HepG2 (cell line): ENCODE measurements around the gene SLC36A1. TPM values are rescaled to one million over a fixed set of nuclear protein-coding genes. Genes with fewer than 3 reads are reported as not detected.

Experiments used
- ATAC-seq: fragments of 200-7000 bp; cut with Tn5 transposase; 3 replicates; pipeline ENCODE4 v1.9.1; 2020; ENCODE audit warnings: mild to moderate bottlenecking, moderate library complexity
- BruUV-seq: library from RNA; stranded (reverse); fragments of 400-500 nt; replicated peaks from 2 replicates; lab custom pipeline; 2021; lab: Mats Ljungman, UMichigan
- CTCF ChIA-PET: fragments of 300-600 bp; formaldehyde crosslinking; extraction: SDS; loops from one replicate; lab custom pipeline; 2021; ENCODE audit warnings: low total read pairs, inconsistent platforms, low intra/inter-chr PET ratio; lab: Yijun Ruan, JAX
- POLR2A ChIA-PET: fragments of 350-600 bp; sonication (Branson Sonifier 250); formaldehyde crosslinking; loops from one replicate; lab custom pipeline; 2020; ENCODE audit warnings: antibody characterized with exemption, inconsistent platforms; lab: Yijun Ruan, JAX
- DNase-seq: peaks from one replicate; pipeline ENCODE4 v3.0.0-alpha.2; 2015; ENCODE audit warnings: low spot score
- FAIRE-seq: peaks from 3 replicates; lab custom pipeline; 2011; peaks lifted over from hg19 to GRCh38; lab: Jason Lieb, UNC
- H2AFZ ChIP-seq: one replicate; pipeline ENCODE4 v1.6.1; 2011; ENCODE audit warnings: low read length, inconsistent platforms
- H3K27ac ChIP-seq: fragments of 300-600 bp; 3 replicates; pipeline ENCODE4 v1.8.0; 2011; ENCODE audit warnings: mixed run types, mild to moderate bottlenecking, mixed read lengths, low read length, inconsistent platforms; ENCODE audit not compliant: insufficient read depth; ENCODE audit errors: extremely low read length
- H3K27me3 ChIP-seq, 2 experiments: fragments of 200-600 bp in 1 of 2; 2 replicates in 1 of 2; 3 replicates in 1 of 2; pipeline versions ENCODE4 v1.6.0 to v1.8.0; 2011; ENCODE audit warnings: low read length in 2 of 2, mild to moderate bottlenecking in 2 of 2, moderate library complexity in 2 of 2, inconsistent platforms in 1 of 2; ENCODE audit not compliant: insufficient read depth in 2 of 2, control insufficient read depth in 1 of 2
- H3K36me3 ChIP-seq, 2 experiments: fragments of 200-600 bp in 1 of 2; replicated peaks in 1 of 2; 2 replicates in 1 of 2; 3 replicates in 1 of 2; pipeline versions ENCODE4 v1.5.1 to v1.8.0; 2011; ENCODE audit warnings: low read length in 2 of 2, inconsistent platforms in 1 of 2; ENCODE audit not compliant: insufficient read depth in 2 of 2, control insufficient read depth in 1 of 2
- H3K4me1 ChIP-seq: 2 replicates; pipeline ENCODE4 v1.5.1; 2012; ENCODE audit warnings: low read length, inconsistent platforms; ENCODE audit not compliant: insufficient read depth
- H3K4me2 ChIP-seq: 2 replicates; pipeline ENCODE4 v1.6.0; 2011; ENCODE audit warnings: low read depth, low read length, inconsistent platforms
- H3K4me3 ChIP-seq, 3 experiments: fragments of 200-600 bp in 1 of 3; sonication (generic), shearing (Covaris generic) in 1 of 3; replicated peaks in 1 of 3; 2 replicates each; pipeline ENCODE4 v1.5.1; 2011 to 2016; ENCODE audit warnings: low read length in 3 of 3, inconsistent platforms in 2 of 3, low read depth in 2 of 3, mild to moderate bottlenecking in 2 of 3, control low read depth in 1 of 3, mixed read lengths in 1 of 3; ENCODE audit not compliant: insufficient read depth in 1 of 3
- H3K79me2 ChIP-seq: one replicate; pipeline ENCODE4 v1.6.1; 2011; ENCODE audit warnings: low read length, inconsistent platforms; ENCODE audit not compliant: insufficient read depth
- H3K9ac ChIP-seq: 2 replicates; pipeline ENCODE4 v1.6.0; 2011; ENCODE audit warnings: mild to moderate bottlenecking, low read depth, low read length, inconsistent platforms; ENCODE audit not compliant: insufficient read depth
- H3K9me3 ChIP-seq: 2 replicates; pipeline ENCODE4 v1.5.1; 2012; ENCODE audit warnings: mild to moderate bottlenecking, low read length
- H4K20me1 ChIP-seq: 2 replicates; pipeline ENCODE4 v1.6.0; 2011; ENCODE audit warnings: inconsistent platforms, mild to moderate bottlenecking, low read length, moderate library complexity; ENCODE audit not compliant: insufficient read depth
- CENPT ChIP-seq: sonication (generic); formaldehyde crosslinking; IDR thresholded peaks from 2 replicates; pipeline ENCODE4 v1.8.0; 2022; ENCODE audit warnings: low read depth, mild to moderate bottlenecking, moderate library complexity, missing genetic modification reagents
- EZH2 ChIP-seq: conservative IDR thresholded peaks from 2 replicates; pipeline ENCODE4 v1.6.1; 2012; ENCODE audit warnings: mild to moderate bottlenecking, low read depth, low read length, moderate library complexity
- FOXO1 ChIP-seq: sonication (generic); formaldehyde crosslinking; IDR thresholded peaks from 2 replicates; pipeline ENCODE4 v1.4.0; 2020; ENCODE audit warnings: missing genetic modification reagents
- LCORL ChIP-seq, 2 experiments: fragments of 450-650 bp in 1 of 2; sonication (generic) in 1 of 2; formaldehyde crosslinking in 1 of 2; IDR thresholded peaks; 2 replicates each; pipeline versions ENCODE4 v1.5.0 to v1.6.1; 2017 to 2020; ENCODE audit warnings: antibody characterized with exemption in 1 of 2, missing genetic modification reagents in 1 of 2
- MXI1 ChIP-seq: IDR thresholded peaks from 3 replicates; pipeline ENCODE4 v1.6.1; 2012; ENCODE audit warnings: low read depth, low read length, inconsistent platforms, borderline replicate concordance
- RAD21 ChIP-seq: fragments of 450-650 bp; formaldehyde crosslinking; IDR thresholded peaks from 2 replicates; pipeline ENCODE4 v1.5.0; 2020; ENCODE audit warnings: mild to moderate bottlenecking
- TIGD3 ChIP-seq: sonication (generic); formaldehyde crosslinking; IDR thresholded peaks from 2 replicates; pipeline ENCODE4 v1.5.1; 2020; ENCODE audit warnings: mild to moderate bottlenecking, missing genetic modification reagents, borderline replicate concordance
- ZBTB7B ChIP-seq: sonication (generic); formaldehyde crosslinking; IDR thresholded peaks from 2 replicates; pipeline ENCODE4 v1.4.0; 2020; ENCODE audit warnings: missing genetic modification reagents
- ZFP36L1 ChIP-seq: sonication (generic); formaldehyde crosslinking; IDR thresholded peaks from 2 replicates; pipeline ENCODE4 v1.8.0; 2022; ENCODE audit warnings: mild to moderate bottlenecking, missing genetic modification reagents, moderate library complexity
- ZNF263 ChIP-seq: sonication (generic); formaldehyde crosslinking; IDR thresholded peaks from 2 replicates; pipeline ENCODE4 v1.4.0; 2020; ENCODE audit warnings: missing genetic modification reagents
- ZNF543 ChIP-seq: sonication (generic); formaldehyde crosslinking; IDR thresholded peaks from 2 replicates; pipeline ENCODE4 v1.4.0; 2020; ENCODE audit warnings: mild to moderate bottlenecking, missing genetic modification reagents
- ZNF607 ChIP-seq: sonication (generic); formaldehyde crosslinking; IDR thresholded peaks from 2 replicates; pipeline ENCODE4 v1.5.1; 2020; ENCODE audit warnings: missing genetic modification reagents, mild to moderate bottlenecking, borderline replicate concordance
- ZNF646 ChIP-seq: sonication (generic); formaldehyde crosslinking; IDR thresholded peaks from 2 replicates; pipeline ENCODE4 v1.9.0; 2021; ENCODE audit warnings: mild to moderate bottlenecking, missing genetic modification reagents
- ZNF704 ChIP-seq: sonication (generic); formaldehyde crosslinking; IDR thresholded peaks from 2 replicates; pipeline ENCODE4 v1.8.1; 2023; ENCODE audit warnings: mild to moderate bottlenecking, inconsistent platforms, moderate library complexity, missing genetic modification reagents, borderline replicate concordance
- ZNF788 ChIP-seq: sonication (generic); formaldehyde crosslinking; IDR thresholded peaks from 2 replicates; pipeline ENCODE4 v1.5.0; 2020; ENCODE audit warnings: mild to moderate bottlenecking, missing genetic modification reagents, borderline replicate concordance
- WGBS: methylation state at CpG from one replicate; pipeline ENCODE4 v1.1.6; 2017; ENCODE audit warnings: low lambda C conversion rate; 5-methylcytosine and 5-hydroxymethylcytosine counted together
- in situ Hi-C: cut with HindIII; loops from 2 replicates; pipeline ENCODE4 v1.10.0; 2017; ENCODE audit warnings: low pct_unique_long_range_greater_than_20kb; ENCODE audit not compliant: extremely low pct_ligation_motif_present
- intact Hi-C: fragments of 100-400 bp; cut with micrococcal nuclease; formaldehyde crosslinking; loops from one replicate; pipeline ENCODE4 v1.10.0; 2022; ENCODE audit not compliant: unreplicated experiment
- polyA plus RNA-seq, 8 experiments: library from polyadenylated mRNA; depleted of rRNA in 3 of 8; stranded (reverse) in 7 of 8; unstranded in 1 of 8; fragments of >200 nt; fragmentation: Illumina TruSeq in 4 of 8; extraction: Trizol in 4 of 8; gene quantifications; 2 replicates each; pipeline versions ENCODE4 v1.2.1 to v1.2.3, GENCODE V29; 2011 to 2016; ENCODE audit warnings: low read depth in 4 of 8, missing spikeins in 1 of 8, mixed read lengths in 1 of 8; ENCODE audit not compliant: insufficient read depth in 1 of 8
- total RNA-seq, 5 experiments: library from RNA; depleted of rRNA; stranded (reverse); fragments of >200 nt; fragmentation: Illumina TruSeq; extraction: Trizol; gene quantifications; 2 replicates each; pipeline ENCODE4 v1.2.3, GENCODE V29; 2016; ENCODE audit warnings: low read depth in 1 of 5

Gene SLC36A1
- total and polyA plus RNA-seq, 2 of the 13 experiments (the other 11 are each of a cell fraction or from before 2014, with no cell fraction given), result 8.0 to 8.9 TPM

GRCh38 chr5:151495320-151495719 lies 47.9 kb downstream of the SLC36A1 start:
- ATAC-seq, result no peak
- H4K20me1 ChIP-seq, result no peaks in the 10 kb centered on the region
- BruUV-seq, result no TSS peak
- H3K79me2 ChIP-seq, result no peaks in the 10 kb centered on the region
- 74% methylated on average over 2 of the region's 2 CpGs for WGBS
- DNase-seq, result no peak
- H3K4me1 ChIP-seq, result no peaks in the 10 kb centered on the region
- no peak for TF ChIP-seq ZNF607 (CRISPR knock-in tag)
- TF ChIP-seq ZNF646 (CRISPR knock-in tag), result no peak
- TF ChIP-seq EZH2, result no peak
- no peak for TF ChIP-seq ZFP36L1 (CRISPR knock-in tag)
- no peak for TF ChIP-seq ZNF263
- TF ChIP-seq CENPT (CRISPR knock-in tag), result no peak
- TF ChIP-seq RAD21 (CRISPR knock-in tag), result no peak
- no peak for TF ChIP-seq ZNF704
- TF ChIP-seq MXI1, result no peak
- TF ChIP-seq FOXO1 (CRISPR knock-in tag), result no peak
- TF ChIP-seq ZNF543 (CRISPR knock-in tag), result no peak
- TF ChIP-seq ZNF788 (CRISPR knock-in tag), result no peak
- no peak for TF ChIP-seq LCORL (IDR thresholded peaks at IDR 0.05)
- TF ChIP-seq LCORL (CRISPR knock-in tag; IDR thresholded peaks at IDR 0.05), result no peak
- TF ChIP-seq TIGD3, result no peak
- TF ChIP-seq ZBTB7B, result no peak
- ChIA-PET POLR2A (no interaction called here), CTCF (no interaction called here)
- H3K9ac ChIP-seq, result no peak overlapping the region
- in situ Hi-C loops (no loop called here), intact Hi-C loops (no loop called here)
- FAIRE-seq, result no peak
- H3K4me2 ChIP-seq, result no peak overlapping the region
- H3K9me3 ChIP-seq, result no peaks in the 10 kb centered on the region
- H3K27ac ChIP-seq, result no peak overlapping the region
- H2AFZ ChIP-seq, result no peak overlapping the region
- H3K36me3 ChIP-seq, result no peaks in the 10 kb centered on the region
- H3K27me3 ChIP-seq, result no peaks in the 10 kb centered on the region
- no peak overlapping the region for H3K4me3 ChIP-seq
